Mesendoderm (in vitro differentiated cells): ENCODE data around the gene TAB2.

Experiments
- DNase-seq: peaks from one replicate; pipeline ENCODE4 v3.0.0; 2013
- H2AK5ac ChIP-seq: 2 replicates; pipeline ENCODE4 v1.6.1; 2013; ENCODE audit warnings: low read length, inconsistent platforms
- H2BK120ac ChIP-seq: 2 replicates; pipeline ENCODE4 v1.6.1; 2013; ENCODE audit warnings: low read depth, mild to moderate bottlenecking, low read length, moderate library complexity, mixed read lengths
- H2BK15ac ChIP-seq: replicated peaks from 2 replicates; pipeline ENCODE4 v1.6.1; 2013; ENCODE audit warnings: low read depth, mild to moderate bottlenecking, moderate library complexity
- H2BK5ac ChIP-seq: 2 replicates; pipeline ENCODE4 v1.6.1; 2013; ENCODE audit warnings: low read length, inconsistent platforms
- H3K18ac ChIP-seq: 2 replicates; pipeline ENCODE4 v1.6.1; 2013; ENCODE audit warnings: mild to moderate bottlenecking, low read length, mixed read lengths
- H3K23ac ChIP-seq: one replicate; pipeline ENCODE4 v1.6.1; 2013; ENCODE audit warnings: low read length
- H3K27ac ChIP-seq: 2 replicates; pipeline ENCODE4 v1.5.1; 2013; ENCODE audit warnings: low read depth, mild to moderate bottlenecking, inconsistent platforms, low read length, moderate library complexity
- H3K27me3 ChIP-seq: 2 replicates; pipeline ENCODE4 v1.6.1; 2013; ENCODE audit warnings: low read length, control low read depth, mild to moderate bottlenecking, inconsistent platforms; ENCODE audit not compliant: insufficient read depth, poor library complexity
- H3K36me3 ChIP-seq: 2 replicates; pipeline ENCODE4 v1.6.1; 2013; ENCODE audit warnings: low read length, inconsistent platforms; ENCODE audit not compliant: control insufficient read depth, insufficient read depth
- H3K4ac ChIP-seq: one replicate; pipeline ENCODE4 v1.6.1; 2013; ENCODE audit warnings: low read depth, mild to moderate bottlenecking, low read length, moderate library complexity
- H3K4me1 ChIP-seq: 2 replicates; pipeline ENCODE4 v1.6.1; 2013; ENCODE audit warnings: low read depth, low read length, inconsistent platforms; ENCODE audit not compliant: control insufficient read depth
- H3K4me2 ChIP-seq: 2 replicates; pipeline ENCODE4 v1.6.1; 2013; ENCODE audit warnings: low read length
- H3K4me3 ChIP-seq: 2 replicates; pipeline ENCODE4 v1.5.1; 2013; ENCODE audit warnings: mild to moderate bottlenecking, low read length
- H3K56ac ChIP-seq: one replicate; pipeline ENCODE4 v1.6.1; 2013; ENCODE audit warnings: low read length
- H3K79me1 ChIP-seq: 2 replicates; pipeline ENCODE4 v1.6.1; 2013; ENCODE audit warnings: low read length, inconsistent platforms
- H3K79me2 ChIP-seq: 2 replicates; pipeline ENCODE4 v1.6.1; 2013; ENCODE audit warnings: mild to moderate bottlenecking, low read length; ENCODE audit not compliant: control insufficient read depth, insufficient read depth
- H3K9ac ChIP-seq: 2 replicates; pipeline ENCODE4 v1.6.1; 2013; ENCODE audit warnings: low read length, inconsistent platforms
- H4K5ac ChIP-seq: one replicate; pipeline ENCODE4 v1.6.1; 2013; ENCODE audit warnings: low read length
- H4K8ac ChIP-seq: one replicate; pipeline ENCODE4 v1.6.1; 2013; ENCODE audit warnings: low read depth, mild to moderate bottlenecking, control low read depth, low read length, moderate library complexity
- WGBS: extraction: QIAGEN DNeasy Blood & Tissue Kit; methylation state at CpG from one replicate; pipeline ENCODE4 v1.1.7; 2013; ENCODE audit warnings: low lambda C conversion rate, missing lambda C conversion rate; ENCODE audit not compliant: insufficient coverage; ENCODE audit errors: extremely low coverage; 5-methylcytosine and 5-hydroxymethylcytosine counted together

The TAB2 gene

GRCh38 chr6:149414009-149414408 lies 96.5 kb downstream of the TAB2 start:
- Histone ChIP-seq H3K23ac (no peak overlapping the region), H3K79me1 (no peaks in the 10 kb centered on the region), H3K4me1 (no peaks in the 10 kb centered on the region), H3K4me2 (no peak overlapping the region), H2BK15ac (no peak overlapping the region), H2AK5ac (no peak overlapping the region), H3K4me3 (no peak overlapping the region), H3K79me2 (no peaks in the 10 kb centered on the region), H3K27me3 (no peaks in the 10 kb centered on the region), H2BK5ac (no peak overlapping the region), H4K5ac (no peak overlapping the region), H3K4ac (no peak overlapping the region), H3K18ac (no peak overlapping the region), H3K56ac (no peak overlapping the region), H3K27ac (no peak overlapping the region), H3K9ac (no peak overlapping the region), H2BK120ac (no peak overlapping the region), H3K36me3 (no peaks in the 10 kb centered on the region), H4K8ac (no peak overlapping the region)
- WGBS, result no CpG with 5 or more reads among the region's 4 CpGs
- DNase-seq, result no peak

- Histone ChIP-seq H3K79me2 (no peaks in the 10 kb centered on the region), H4K8ac (no peak overlapping the region), H3K79me1 (no peaks in the 10 kb centered on the region), H2AK5ac (no peak overlapping the region), H3K4me3 (no peak overlapping the region), H3K4me1 (no peaks in the 10 kb centered on the region), H3K27ac (no peak overlapping the region), H3K9ac (no peak overlapping the region), H4K5ac (no peak overlapping the region), H3K4me2 (no peak overlapping the region), H3K27me3 (no peaks in the 10 kb centered on the region), H2BK15ac (no peak overlapping the region), H3K4ac (no peak overlapping the region), H2BK5ac (no peak overlapping the region), H3K23ac (no peak overlapping the region), H3K56ac (no peak overlapping the region), H3K18ac (no peak overlapping the region), H3K36me3 (no peaks in the 10 kb centered on the region), H2BK120ac (no peak overlapping the region)
- no CpG with 5 or more reads among the region's 4 CpGs for WGBS
- DNase-seq, result no peak
Observed at GRCh38 chr6:149414821-149415220, 97.3 kb downstream of the TAB2 start.

GRCh38 chr6:149419696-149420404 lies 102.3 kb downstream of the TAB2 start:
- no peak overlapping the region for H3K18ac ChIP-seq
- H3K23ac ChIP-seq, result no peak overlapping the region
- H3K4ac ChIP-seq, result no peak overlapping the region
- H3K79me1 ChIP-seq, result no peaks in the 10 kb centered on the region
- no peak overlapping the region for H2BK120ac ChIP-seq
- H2AK5ac ChIP-seq, result no peak overlapping the region
- H2BK15ac ChIP-seq, result no peak overlapping the region
- H3K27ac ChIP-seq, result no peak overlapping the region
- no peaks in the 10 kb centered on the region for H3K27me3 ChIP-seq
- no peak overlapping the region for H4K5ac ChIP-seq
- DNase-seq, result no peak
- no peak overlapping the region for H3K56ac ChIP-seq
- no CpG with 5 or more reads among the region's 13 CpGs for WGBS
- H3K79me2 ChIP-seq, result no peaks in the 10 kb centered on the region
- H3K4me2 ChIP-seq, result no peak overlapping the region
- H4K8ac ChIP-seq, result no peak overlapping the region
- H3K9ac ChIP-seq, result no peak overlapping the region
- no peaks in the 10 kb centered on the region for H3K4me1 ChIP-seq
- H2BK5ac ChIP-seq, result no peak overlapping the region
- no peaks in the 10 kb centered on the region for H3K36me3 ChIP-seq
- H3K4me3 ChIP-seq, result no peak overlapping the region

- Histone ChIP-seq H2AK5ac (no peak overlapping the region), H3K23ac (no peak overlapping the region), H3K56ac (no peak overlapping the region), H3K4ac (no peak overlapping the region), H3K18ac (no peak overlapping the region), H2BK15ac (no peak overlapping the region), H3K27me3 (no peaks in the 10 kb centered on the region), H2BK5ac (no peak overlapping the region), H4K8ac (no peak overlapping the region), H3K9ac (no peak overlapping the region), H3K27ac (no peak overlapping the region), H3K4me3 (no peak overlapping the region), H3K4me2 (no peak overlapping the region), H2BK120ac (no peak overlapping the region), H3K4me1 (no peaks in the 10 kb centered on the region), H4K5ac (no peak overlapping the region), H3K36me3 (no peaks in the 10 kb centered on the region), H3K79me1 (no peaks in the 10 kb centered on the region), H3K79me2 (no peaks in the 10 kb centered on the region)
- WGBS, result no CpG with 5 or more reads among the region's 5 CpGs
- DNase-seq, result no peak
Observed at GRCh38 chr6:149421132-149421531, 103.6 kb downstream of the TAB2 start.

- no peak for DNase-seq
Observed at GRCh38 chr6:149422581-149422980, 105.1 kb downstream of the TAB2 start.

GRCh38 chr6:149423964-149424440 lies 106.5 kb downstream of the TAB2 start:
- no peaks in the 10 kb centered on the region for H3K36me3 ChIP-seq
- no peak overlapping the region for H2AK5ac ChIP-seq
- no peak overlapping the region for H4K5ac ChIP-seq
- no peaks in the 10 kb centered on the region for H3K79me1 ChIP-seq
- WGBS, result no CpG with 5 or more reads among the region's 7 CpGs
- H3K27ac ChIP-seq, result no peak overlapping the region
- no peak overlapping the region for H2BK5ac ChIP-seq
- no peak overlapping the region for H3K4me2 ChIP-seq
- no peak for DNase-seq
- no peak overlapping the region for H3K4ac ChIP-seq
- H3K4me3 ChIP-seq, result no peak overlapping the region
- no peaks in the 10 kb centered on the region for H3K79me2 ChIP-seq
- no peak overlapping the region for H3K18ac ChIP-seq
- no peak overlapping the region for H2BK120ac ChIP-seq
- no peak overlapping the region for H3K56ac ChIP-seq
- no peak overlapping the region for H2BK15ac ChIP-seq
- no peak overlapping the region for H3K23ac ChIP-seq
- no peak overlapping the region for H4K8ac ChIP-seq
- H3K4me1 ChIP-seq, result no peaks in the 10 kb centered on the region
- no peaks in the 10 kb centered on the region for H3K27me3 ChIP-seq
- no peak overlapping the region for H3K9ac ChIP-seq

More at GRCh38 chr6:149422581-149422980, 105.1 kb downstream of the TAB2 start:
- Histone ChIP-seq H3K56ac (no peak overlapping the region), H3K79me1 (no peaks in the 10 kb centered on the region), H4K5ac (no peak overlapping the region), H3K4me3 (no peak overlapping the region), H3K18ac (no peak overlapping the region), H2AK5ac (no peak overlapping the region), H3K27ac (no peak overlapping the region), H3K4ac (no peak overlapping the region), H3K27me3 (no peaks in the 10 kb centered on the region), H3K9ac (no peak overlapping the region), H3K36me3 (no peaks in the 10 kb centered on the region), H3K79me2 (no peaks in the 10 kb centered on the region), H3K4me1 (no peaks in the 10 kb centered on the region), H2BK15ac (no peak overlapping the region), H3K23ac (no peak overlapping the region), H4K8ac (no peak overlapping the region), H2BK5ac (no peak overlapping the region), H2BK120ac (no peak overlapping the region), H3K4me2 (no peak overlapping the region)
- WGBS, result no CpG with 5 or more reads among the region's 4 CpGs
